Measurements from ENCODE around the gene SLIT2. TPM values are rescaled to one million over a fixed set of nuclear protein-coding genes. Genes with fewer than 3 reads are reported as not detected.

Gene SLIT2
- total and polyA plus RNA-seq, 4 donors = 64.1 to 84.7 (median 67.8) TPM

GRCh38 chr4:20278195-20278594 is 26.5 kb downstream of the SLIT2 start:
- Histone ChIP-seq H3K4me1 (ENCODE audit: control insufficient read depth, insufficient read depth, low read length) (no peaks in the 10 kb centered on the region), H3K27me3 (ENCODE audit: control insufficient read depth, insufficient read depth, low read length) (no peaks in the 10 kb centered on the region), H3K36me3 (ENCODE audit: control insufficient read depth, insufficient read depth, low read length) (no peaks in the 10 kb centered on the region), H3K9me3 (ENCODE audit: control insufficient read depth, insufficient read depth, low read length) (no peaks in the 10 kb centered on the region), H3K4me3 (ENCODE audit: low read depth, low read length) (no peak overlapping the region), H3K27ac (ENCODE audit: low read depth, low read length) (no peak overlapping the region)
- 100% methylated on average over 1 of the region's 3 CpGs for WGBS (ENCODE audit: insufficient coverage)
- DNase-seq (ENCODE audit: low read depth in 4 of 6, low spot score in 6 of 6) = no peak

GRCh38 chr4:20279381-20279780 is 27.7 kb downstream of the SLIT2 start:
- no peak for DNase-seq (ENCODE audit: low read depth in 4 of 6, low spot score in 6 of 6)
- Histone ChIP-seq H3K36me3 (ENCODE audit: control insufficient read depth, insufficient read depth, low read length) (no peaks in the 10 kb centered on the region), H3K27ac (ENCODE audit: low read depth, low read length) (no peak overlapping the region), H3K4me1 (ENCODE audit: control insufficient read depth, insufficient read depth, low read length) (no peaks in the 10 kb centered on the region), H3K27me3 (ENCODE audit: control insufficient read depth, insufficient read depth, low read length) (no peaks in the 10 kb centered on the region), H3K9me3 (ENCODE audit: control insufficient read depth, insufficient read depth, low read length) (no peaks in the 10 kb centered on the region), H3K4me3 (ENCODE audit: low read depth, low read length) (no peak overlapping the region)
- WGBS (ENCODE audit: insufficient coverage) = 80% methylated on average over 1 of the region's 1 CpG

GRCh38 chr4:20281453-20281852 is 29.7 kb downstream of the SLIT2 start:
- H3K36me3 ChIP-seq (ENCODE audit: control insufficient read depth, insufficient read depth, low read length) = no peaks in the 10 kb centered on the region
- H3K4me3 ChIP-seq (ENCODE audit: low read depth, low read length) = no peak overlapping the region
- no peaks in the 10 kb centered on the region for H3K9me3 ChIP-seq (ENCODE audit: control insufficient read depth, insufficient read depth, low read length)
- no peak for DNase-seq (ENCODE audit: low read depth in 4 of 6, low spot score in 6 of 6)
- no peaks in the 10 kb centered on the region for H3K27me3 ChIP-seq (ENCODE audit: control insufficient read depth, insufficient read depth, low read length)
- no CpG with 5 or more reads among the region's 2 CpGs for WGBS (ENCODE audit: insufficient coverage)
- H3K4me1 ChIP-seq (ENCODE audit: control insufficient read depth, insufficient read depth, low read length) = no peaks in the 10 kb centered on the region
- H3K27ac ChIP-seq (ENCODE audit: low read depth, low read length) = no peak overlapping the region

GRCh38 chr4:20283039-20283438 is 31.3 kb downstream of the SLIT2 start:
- no peaks in the 10 kb centered on the region for H3K36me3 ChIP-seq (ENCODE audit: control insufficient read depth, insufficient read depth, low read length)
- 10% methylated on average over 2 of the region's 4 CpGs for WGBS (ENCODE audit: insufficient coverage)
- no peak overlapping the region for H3K27ac ChIP-seq (ENCODE audit: low read depth, low read length)
- DNase-seq (ENCODE audit: low read depth in 4 of 6, low spot score in 6 of 6) = peak in 1 of 6 donors; percentile 29
- H3K27me3 ChIP-seq (ENCODE audit: control insufficient read depth, insufficient read depth, low read length) = no peaks in the 10 kb centered on the region
- no peaks in the 10 kb centered on the region for H3K4me1 ChIP-seq (ENCODE audit: control insufficient read depth, insufficient read depth, low read length)
- H3K9me3 ChIP-seq (ENCODE audit: control insufficient read depth, insufficient read depth, low read length) = no peaks in the 10 kb centered on the region
- H3K4me3 ChIP-seq (ENCODE audit: low read depth, low read length) = no peak overlapping the region

- no peaks in the 10 kb centered on the region for H3K36me3 ChIP-seq (ENCODE audit: control insufficient read depth, insufficient read depth, low read length)
- H3K4me3 ChIP-seq (ENCODE audit: low read depth, low read length) = no peak overlapping the region
- H3K27ac ChIP-seq (ENCODE audit: low read depth, low read length) = no peak overlapping the region
- H3K4me1 ChIP-seq (ENCODE audit: control insufficient read depth, insufficient read depth, low read length) = no peaks in the 10 kb centered on the region
- 100% methylated on average over 1 of the region's 1 CpG for WGBS (ENCODE audit: insufficient coverage)
- no peaks in the 10 kb centered on the region for H3K9me3 ChIP-seq (ENCODE audit: control insufficient read depth, insufficient read depth, low read length)
- H3K27me3 ChIP-seq (ENCODE audit: control insufficient read depth, insufficient read depth, low read length) = no peaks in the 10 kb centered on the region
- peak in 1 of 6 donors; percentile 25 for DNase-seq (ENCODE audit: low read depth in 4 of 6, low spot score in 6 of 6)
Observed at GRCh38 chr4:20284990-20285389, 33.3 kb downstream of the SLIT2 start.

GRCh38 chr4:20287246-20287645 is 35.5 kb downstream of the SLIT2 start:
- H3K4me3 ChIP-seq (ENCODE audit: low read depth, low read length) = no peak overlapping the region
- H3K27ac ChIP-seq (ENCODE audit: low read depth, low read length) = no peak overlapping the region
- H3K9me3 ChIP-seq (ENCODE audit: control insufficient read depth, insufficient read depth, low read length) = no peaks in the 10 kb centered on the region
- H3K36me3 ChIP-seq (ENCODE audit: control insufficient read depth, insufficient read depth, low read length) = no peaks in the 10 kb centered on the region
- no peaks in the 10 kb centered on the region for H3K27me3 ChIP-seq (ENCODE audit: control insufficient read depth, insufficient read depth, low read length)
- no peaks in the 10 kb centered on the region for H3K4me1 ChIP-seq (ENCODE audit: control insufficient read depth, insufficient read depth, low read length)
- WGBS (ENCODE audit: insufficient coverage) = 100% methylated on average over 2 of the region's 2 CpGs
- no peak for DNase-seq (ENCODE audit: low read depth in 4 of 6, low spot score in 6 of 6)

GRCh38 chr4:20288047-20288650 is 36.4 kb downstream of the SLIT2 start:
- H3K4me3 ChIP-seq (ENCODE audit: low read depth, low read length) = no peak overlapping the region
- no peaks in the 10 kb centered on the region for H3K9me3 ChIP-seq (ENCODE audit: control insufficient read depth, insufficient read depth, low read length)
- no peaks in the 10 kb centered on the region for H3K4me1 ChIP-seq (ENCODE audit: control insufficient read depth, insufficient read depth, low read length)
- H3K36me3 ChIP-seq (ENCODE audit: control insufficient read depth, insufficient read depth, low read length) = no peaks in the 10 kb centered on the region
- WGBS (ENCODE audit: insufficient coverage) = no CpG with 5 or more reads among the region's 8 CpGs
- no peaks in the 10 kb centered on the region for H3K27me3 ChIP-seq (ENCODE audit: control insufficient read depth, insufficient read depth, low read length)
- no peak for DNase-seq (ENCODE audit: low read depth in 4 of 6, low spot score in 6 of 6)
- H3K27ac ChIP-seq (ENCODE audit: low read depth, low read length) = no peak overlapping the region

- no peak overlapping the region for H3K27ac ChIP-seq (ENCODE audit: low read depth, low read length)
- no peaks in the 10 kb centered on the region for H3K9me3 ChIP-seq (ENCODE audit: control insufficient read depth, insufficient read depth, low read length)
- no peaks in the 10 kb centered on the region for H3K27me3 ChIP-seq (ENCODE audit: control insufficient read depth, insufficient read depth, low read length)
- no peaks in the 10 kb centered on the region for H3K4me1 ChIP-seq (ENCODE audit: control insufficient read depth, insufficient read depth, low read length)
- no peaks in the 10 kb centered on the region for H3K36me3 ChIP-seq (ENCODE audit: control insufficient read depth, insufficient read depth, low read length)
- no peak overlapping the region for H3K4me3 ChIP-seq (ENCODE audit: low read depth, low read length)
- 70% methylated on average over 1 of the region's 2 CpGs for WGBS (ENCODE audit: insufficient coverage)
- no peak for DNase-seq (ENCODE audit: low read depth in 4 of 6, low spot score in 6 of 6)
Observed at GRCh38 chr4:20288846-20289512, 37.3 kb downstream of the SLIT2 start.

GRCh38 chr4:20289782-20290181 is 38.1 kb downstream of the SLIT2 start:
- Histone ChIP-seq H3K4me3 (ENCODE audit: low read depth, low read length) (no peak overlapping the region), H3K4me1 (ENCODE audit: control insufficient read depth, insufficient read depth, low read length) (no peaks in the 10 kb centered on the region), H3K36me3 (ENCODE audit: control insufficient read depth, insufficient read depth, low read length) (no peaks in the 10 kb centered on the region), H3K9me3 (ENCODE audit: control insufficient read depth, insufficient read depth, low read length) (no peaks in the 10 kb centered on the region), H3K27me3 (ENCODE audit: control insufficient read depth, insufficient read depth, low read length) (no peaks in the 10 kb centered on the region), H3K27ac (ENCODE audit: low read depth, low read length) (no peak overlapping the region)
- 74% methylated on average over 3 of the region's 3 CpGs for WGBS (ENCODE audit: insufficient coverage)
- no peak for DNase-seq (ENCODE audit: low read depth in 4 of 6, low spot score in 6 of 6)

GRCh38 chr4:20292739-20293138 is 41.0 kb downstream of the SLIT2 start:
- H3K27me3 ChIP-seq (ENCODE audit: control insufficient read depth, insufficient read depth, low read length) = no peaks in the 10 kb centered on the region
- no peaks in the 10 kb centered on the region for H3K4me1 ChIP-seq (ENCODE audit: control insufficient read depth, insufficient read depth, low read length)
- H3K36me3 ChIP-seq (ENCODE audit: control insufficient read depth, insufficient read depth, low read length) = no peaks in the 10 kb centered on the region
- H3K27ac ChIP-seq (ENCODE audit: low read depth, low read length) = no peak overlapping the region
- DNase-seq (ENCODE audit: low read depth in 4 of 6, low spot score in 6 of 6) = no peak
- H3K4me3 ChIP-seq (ENCODE audit: low read depth, low read length) = no peak overlapping the region
- 83% methylated on average over 2 of the region's 3 CpGs for WGBS (ENCODE audit: insufficient coverage)
- no peaks in the 10 kb centered on the region for H3K9me3 ChIP-seq (ENCODE audit: control insufficient read depth, insufficient read depth, low read length)

Measured in spinal cord (tissue), 10 donors.